GM12878 (cell line): ENCODE measurements around the gene SLC24A4. TPM values are rescaled to one million over a fixed set of nuclear protein-coding genes. Genes with fewer than 3 reads are reported as not detected.
A peak's percentile ranks its signal among the peaks of the same experiment; 100 is the strongest.

ENCODE experiments used
- ATAC-seq: fragments of 200-7000 bp; cut with Tn5 transposase; 3 replicates; pipeline ENCODE4 v1.9.1; 2020; ENCODE audit warnings: mild to moderate bottlenecking, moderate library complexity
- BruUV-seq: library from RNA; stranded (reverse); fragments of 400-500 nt; replicated peaks from 2 replicates; lab custom pipeline; 2021; lab: Mats Ljungman, UMichigan
- CTCF ChIA-PET: fragments of 300-600 bp; sonication (Branson Sonifier 250); formaldehyde crosslinking; extraction: SDS; loops from one replicate; lab custom pipeline; 2021; ENCODE audit warnings: inconsistent platforms; lab: Yijun Ruan, JAX
- POLR2A ChIA-PET: fragments of 350-600 bp; formaldehyde crosslinking; extraction: SDS; loops from one replicate; lab custom pipeline; 2021; ENCODE audit warnings: inconsistent platforms; lab: Charles Lee
- RAD21 ChIA-PET: fragments of 300-600 bp; sonication (Branson Sonifier 250); formaldehyde crosslinking; loops from one replicate; lab custom pipeline; 2023; ENCODE audit warnings: antibody characterized with exemption; ENCODE audit not compliant: unreplicated experiment; lab: Charles Lee
- SMC1A ChIA-PET: fragments of 300-600 bp; sonication (Branson Sonifier 250); formaldehyde crosslinking; loops from one replicate; lab custom pipeline; 2023; ENCODE audit not compliant: unreplicated experiment, uncharacterized antibody; lab: Charles Lee
- DNase-seq: peaks from one replicate; pipeline ENCODE4 v3.0.0-alpha.2; 2011; ENCODE audit warnings: low read depth, low spot score
- FAIRE-seq: peaks from 3 replicates; lab custom pipeline; 2011; peaks lifted over from hg19 to GRCh38; lab: Jason Lieb, UNC
- H2AFZ ChIP-seq: 2 replicates; pipeline ENCODE4 v1.6.0; 2011; ENCODE audit warnings: low read depth, low read length, control low read depth; ENCODE audit not compliant: control insufficient read depth
- H3K27ac ChIP-seq: 2 replicates; pipeline ENCODE4 v1.5.1; 2011; ENCODE audit warnings: control low read depth; ENCODE audit not compliant: control insufficient read depth, insufficient read depth
- H3K27me3 ChIP-seq, 2 experiments: replicated peaks in 1 of 2; 2 replicates each; pipeline versions ENCODE4 v1.6.0 to v1.6.1; 2011; ENCODE audit warnings: low read length in 1 of 2; ENCODE audit not compliant: control insufficient read depth in 2 of 2, insufficient read depth in 2 of 2
- H3K36me3 ChIP-seq, 2 experiments: 2 replicates each; pipeline ENCODE4 v1.5.1; 2011; ENCODE audit warnings: low read length in 1 of 2; ENCODE audit not compliant: control insufficient read depth in 2 of 2, insufficient read depth in 2 of 2
- H3K4me1 ChIP-seq: 2 replicates; pipeline ENCODE4 v1.6.1; 2011; ENCODE audit warnings: mild to moderate bottlenecking, low read length, moderate library complexity, mixed read lengths; ENCODE audit not compliant: control insufficient read depth, insufficient read depth
- H3K4me2 ChIP-seq: 2 replicates; pipeline ENCODE4 v1.6.0; 2011; ENCODE audit warnings: control low read depth; ENCODE audit not compliant: control insufficient read depth, insufficient read depth
- H3K4me3 ChIP-seq: fragments of 200-600 bp; sonication (generic); 2 replicates; pipeline ENCODE4 v1.5.1; 2016
- H3K79me2 ChIP-seq: 2 replicates; pipeline ENCODE4 v1.6.0; 2011; ENCODE audit warnings: low read length; ENCODE audit not compliant: control insufficient read depth, insufficient read depth
- H3K9ac ChIP-seq: 2 replicates; pipeline ENCODE4 v1.8.0; 2011; ENCODE audit warnings: low read length, control low read depth, mixed read lengths; ENCODE audit not compliant: control insufficient read depth, insufficient read depth
- H3K9me3 ChIP-seq: replicated peaks from 3 replicates; pipeline ENCODE4 v1.5.1; 2011; ENCODE audit warnings: mild to moderate bottlenecking, low read length; ENCODE audit not compliant: control insufficient read depth, insufficient read depth
- H4K20me1 ChIP-seq: 2 replicates; pipeline ENCODE4 v1.6.0; 2011; ENCODE audit not compliant: control insufficient read depth, insufficient read depth
- BACH1 ChIP-seq: fragments of 450-650 bp; IDR thresholded peaks from 2 replicates; pipeline ENCODE4 v1.6.1; 2017; ENCODE audit warnings: mild to moderate bottlenecking, borderline replicate concordance
- BHLHE40 ChIP-seq, 2 experiments: fragments of 450-650 bp in 1 of 2; IDR thresholded peaks; 2 replicates each; pipeline ENCODE4 v1.6.1; 2011 to 2017; ENCODE audit warnings: low read depth in 2 of 2, borderline replicate concordance in 1 of 2, improper control_type of control experiment in 1 of 2, low read length in 1 of 2, mild to moderate bottlenecking in 1 of 2
- EGR1 ChIP-seq, 2 experiments: IDR thresholded peaks; 1 replicate in 1 of 2; 2 replicates in 1 of 2; pipeline ENCODE4 v1.6.1; 2011 to 2012; ENCODE audit warnings: low read depth in 2 of 2, low read length in 2 of 2, borderline replicate concordance in 1 of 2, mild to moderate bottlenecking in 1 of 2, moderate library complexity in 1 of 2
- MEF2B ChIP-seq: fragments of 450-650 bp; IDR thresholded peaks from 2 replicates; pipeline ENCODE4 v1.6.1; 2018; ENCODE audit warnings: mild to moderate bottlenecking, moderate library complexity; ENCODE audit not compliant: partially characterized antibody, poor library complexity, severe bottlenecking
- NFXL1 ChIP-seq: fragments of 450-650 bp; IDR thresholded peaks from 2 replicates; pipeline ENCODE4 v1.6.1; 2017; ENCODE audit warnings: antibody characterized with exemption, mild to moderate bottlenecking, borderline replicate concordance
- POLR2AphosphoS2 ChIP-seq: IDR thresholded peaks from 2 replicates; pipeline ENCODE4 v1.6.1; 2011; ENCODE audit warnings: low read depth, mild to moderate bottlenecking, low read length, improper control_type of control experiment, moderate library complexity
- RAD21 ChIP-seq: IDR thresholded peaks from 2 replicates; pipeline ENCODE4 v1.6.1; 2011; ENCODE audit warnings: mild to moderate bottlenecking, low read depth, low read length, moderate library complexity; ENCODE audit not compliant: insufficient read depth
- SRF ChIP-seq, 2 experiments: IDR thresholded peaks; 2 replicates each; pipeline ENCODE4 v1.6.1; 2011; ENCODE audit warnings: low read depth in 2 of 2, low read length in 2 of 2, mild to moderate bottlenecking in 1 of 2, moderate library complexity in 1 of 2
- STAT3 ChIP-seq: IDR thresholded peaks from 2 replicates; pipeline ENCODE4 v1.6.1; 2011; ENCODE audit warnings: low read depth, low read length, improper control_type of control experiment
- SUZ12 ChIP-seq: fragments of 200-600 bp; sonication (generic); IDR thresholded peaks from one replicate; pipeline ENCODE4 v1.6.1; 2018; ENCODE audit warnings: antibody characterized with exemption, mild to moderate bottlenecking; ENCODE audit not compliant: unreplicated experiment
- TCF12 ChIP-seq: IDR thresholded peaks from 2 replicates; pipeline ENCODE4 v1.6.1; 2011; ENCODE audit warnings: low read depth, mild to moderate bottlenecking, low read length
- WGBS: methylation state at CpG from one replicate; pipeline ENCODE4 v1.1.6; 2016; ENCODE audit warnings: low lambda C conversion rate; ENCODE audit not compliant: insufficient replicate concordance, insufficient coverage; ENCODE audit errors: missing lambda C conversion rate; 5-methylcytosine and 5-hydroxymethylcytosine counted together
- in situ Hi-C: fragments of 300-500 bp; cut with MboI; formaldehyde crosslinking; loops from 9 replicates; pipeline ENCODE4 v1.14.3; 2018; ENCODE audit warnings: mixed read lengths
- intact Hi-C: fragments of 100-400 bp; cut with micrococcal nuclease; formaldehyde crosslinking; loops from one replicate; pipeline ENCODE4 v1.14.2; 2022; ENCODE audit not compliant: unreplicated experiment
- polyA plus RNA-seq, 11 experiments: library from polyadenylated mRNA; depleted of rRNA in 4 of 11; unstranded in 6 of 11; stranded (reverse) in 5 of 11; fragments of >200 nt; fragmentation: Nextera tagmentation in 4 of 11; fragmentation: Illumina TruSeq in 1 of 11; extraction: Ambion mirVana in 4 of 11; extraction: Trizol in 1 of 11; gene quantifications; 1 replicate in 1 of 11; 2 replicates in 10 of 11; pipeline versions ENCODE4 v1.2.1 to v1.2.3, GENCODE V29; 2011 to 2016; ENCODE audit warnings: inconsistent platforms in 2 of 11, missing spikeins in 2 of 11, low read depth in 1 of 11
- total RNA-seq, 4 experiments: library from RNA; depleted of rRNA in 3 of 4; stranded (reverse); fragments of >200 nt in 3 of 4; fragmentation: Illumina TruSeq in 1 of 4; extraction: Trizol in 1 of 4; gene quantifications; 2 replicates each; pipeline versions ENCODE4 v1.2.1 to v1.2.3, GENCODE V29; 2013 to 2021
- TF ChIP-seq, protein P1 (sequence below): fragments of 450-650 bp; IDR thresholded peaks from 2 replicates; pipeline ENCODE4 v1.6.1; 2017; ENCODE audit warnings: low read depth, mild to moderate bottlenecking, moderate library complexity

Gene SLC24A4
- total and polyA plus RNA-seq, 10 of the 15 experiments (the other 5 are each of a cell fraction or from before 2014, with no cell fraction given) = under 0.01 to 0.46 (median 0.04) TPM; not detected in 5

- WGBS = 7% methylated on average over 4 of the region's 4 CpGs
- ATAC-seq (no peak), FAIRE-seq (no peak), DNase-seq (peak; percentile 8)
- H3K27me3 ChIP-seq = peaks cover 0 to 7% of the 10 kb centered on the region in 2 experiments; a peak in 2 of 4 replicates
- RAD21 ChIA-PET = interaction anchor here (0.6 kb wide), 1 partner anchor 374 kb away, joined by 3 read pairs; no protein-coding TSS in a partner anchor
- TF ChIP-seq MEF2B (peak; percentile 37), BHLHE40 (IDR thresholded peaks at IDR 0.05; ENCODE audit: borderline replicate concordance in 1 of 2, low read depth in 2 of 2, low read length in 1 of 2) (peak; percentile 42 to 56; a peak in 1 of 4 replicates), EGR1 (IDR thresholded peaks at IDR 0.05; ENCODE audit: borderline replicate concordance in 1 of 2, low read depth in 2 of 2, low read length in 2 of 2) (no peak), SRF (IDR thresholded peaks at IDR 0.05; ENCODE audit: low read depth in 2 of 2, low read length in 2 of 2) (no peak)
- H3K9ac ChIP-seq = no peak overlapping the region
- H3K79me2 ChIP-seq = no peaks in the 10 kb centered on the region
- BruUV-seq = no TSS peak
- POLR2A ChIA-PET = no interaction called here
- H2AFZ ChIP-seq = peak overlapping the region; percentile 24
- H3K36me3 ChIP-seq = no peaks in the 10 kb centered on the region
- in situ Hi-C loops (no loop called here), intact Hi-C loops (no loop called here)
- H3K4me3 ChIP-seq = no peak overlapping the region
- CTCF ChIA-PET = interaction anchor here (0.6 to 2.6 kb wide), 2 partner anchors 9 to 296 kb away, joined by 3 to 13 read pairs; no protein-coding TSS in a partner anchor
- H3K4me2 ChIP-seq = no peak overlapping the region
- no peak overlapping the region for H3K27ac ChIP-seq
- SMC1A ChIA-PET = interaction anchor here (0.7 to 0.8 kb wide), 3 partner anchors 36 to 273 kb away, joined by 3 read pairs; no protein-coding TSS in a partner anchor
- no peaks in the 10 kb centered on the region; the same call in 2 of the 3 replicates for H3K9me3 ChIP-seq
- H3K4me1 ChIP-seq = peaks cover 4% of the 10 kb centered on the region; the same call in 1 of the 2 replicates
- H4K20me1 ChIP-seq = no peaks in the 10 kb centered on the region; the same call in 1 of the 2 replicates
Measured at GRCh38 chr14:92316176-92316575, 6.8 kb upstream of the SLC24A4 start.

GRCh38 chr14:92316937-92317336, 6.0 kb upstream of the SLC24A4 start:
- no peak for TF ChIP-seq SUZ12
- TF ChIP-seq BACH1 = no peak
- TF ChIP-seq NFXL1 = no peak
- no peak for TF ChIP-seq POLR2AphosphoS2
- TF ChIP-seq TCF12 = no peak
- no peak for TF ChIP-seq STAT3
- TF ChIP-seq, protein P1, sequence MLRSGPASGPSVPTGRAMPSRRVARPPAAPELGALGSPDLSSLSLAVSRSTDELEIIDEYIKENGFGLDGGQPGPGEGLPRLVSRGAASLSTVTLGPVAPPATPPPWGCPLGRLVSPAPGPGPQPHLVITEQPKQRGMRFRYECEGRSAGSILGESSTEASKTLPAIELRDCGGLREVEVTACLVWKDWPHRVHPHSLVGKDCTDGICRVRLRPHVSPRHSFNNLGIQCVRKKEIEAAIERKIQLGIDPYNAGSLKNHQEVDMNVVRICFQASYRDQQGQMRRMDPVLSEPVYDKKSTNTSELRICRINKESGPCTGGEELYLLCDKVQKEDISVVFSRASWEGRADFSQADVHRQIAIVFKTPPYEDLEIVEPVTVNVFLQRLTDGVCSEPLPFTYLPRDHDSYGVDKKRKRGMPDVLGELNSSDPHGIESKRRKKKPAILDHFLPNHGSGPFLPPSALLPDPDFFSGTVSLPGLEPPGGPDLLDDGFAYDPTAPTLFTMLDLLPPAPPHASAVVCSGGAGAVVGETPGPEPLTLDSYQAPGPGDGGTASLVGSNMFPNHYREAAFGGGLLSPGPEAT = no peak
- no peak for TF ChIP-seq RAD21
- H3K27me3 ChIP-seq = peaks cover 3 to 7% of the 10 kb centered on the region in 2 experiments
- POLR2A ChIA-PET = interaction anchor here (0.5 kb wide), 1 partner anchor 198 kb away, joined by 3 read pairs; no protein-coding TSS in a partner anchor
- in situ Hi-C loops (no loop called here), intact Hi-C loops (no loop called here)
- ATAC-seq = no peak
- no peak overlapping the region for H3K9ac ChIP-seq
- no TSS peak for BruUV-seq
- no peak for DNase-seq
- H3K9me3 ChIP-seq = no peaks in the 10 kb centered on the region; the same call in 2 of the 3 replicates
- no peaks in the 10 kb centered on the region for H3K36me3 ChIP-seq
- H3K4me1 ChIP-seq = peaks cover 4% of the 10 kb centered on the region; the same call in 1 of the 2 replicates
- whole genome bisulfite sequencing = 15% methylated on average over 6 of the region's 6 CpGs
- no peak overlapping the region for H3K4me2 ChIP-seq
- H4K20me1 ChIP-seq = no peaks in the 10 kb centered on the region; the same call in 1 of the 2 replicates
- FAIRE-seq = no peak
- CTCF ChIA-PET = interaction anchor here (2.6 kb wide), 1 partner anchor 10 kb away, joined by 13 read pairs; no protein-coding TSS in a partner anchor
- SMC1A ChIA-PET = interaction anchor here (0.7 to 0.8 kb wide), 2 partner anchors 92 to 273 kb away, joined by 3 read pairs; no protein-coding TSS in a partner anchor
- H3K4me3 ChIP-seq = no peak overlapping the region
- no peak overlapping the region for H3K27ac ChIP-seq
- no peaks in the 10 kb centered on the region for H3K79me2 ChIP-seq
- H2AFZ ChIP-seq = no peak overlapping the region
- RAD21 ChIA-PET = interaction anchor here (0.6 kb wide), 1 partner anchor 373 kb away, joined by 3 read pairs; no protein-coding TSS in a partner anchor
